Neuron (in vitro differentiated cells): ENCODE measurements around the gene CFAP61.

Source experiments
- H2AFZ ChIP-seq: one replicate; pipeline ENCODE4 v1.6.1; 2013; ENCODE audit warnings: low read depth, mild to moderate bottlenecking, inconsistent platforms, low read length, moderate library complexity
- H3K27me3 ChIP-seq: one replicate; pipeline ENCODE4 v1.6.1; 2013; ENCODE audit warnings: low read length; ENCODE audit not compliant: insufficient read depth
- H3K36me3 ChIP-seq: one replicate; pipeline ENCODE4 v1.6.1; 2013; ENCODE audit warnings: low read length; ENCODE audit not compliant: insufficient read depth
- H3K4me1 ChIP-seq: one replicate; pipeline ENCODE4 v1.6.1; 2013; ENCODE audit warnings: low read length; ENCODE audit not compliant: insufficient read depth
- H3K4me3 ChIP-seq: 2 replicates; pipeline ENCODE4 v1.5.1; 2013; ENCODE audit warnings: mild to moderate bottlenecking, low read length, moderate library complexity
- H3K9me3 ChIP-seq: one replicate; pipeline ENCODE4 v1.6.1; 2013; ENCODE audit warnings: low read length

The CFAP61 gene

DNA sequence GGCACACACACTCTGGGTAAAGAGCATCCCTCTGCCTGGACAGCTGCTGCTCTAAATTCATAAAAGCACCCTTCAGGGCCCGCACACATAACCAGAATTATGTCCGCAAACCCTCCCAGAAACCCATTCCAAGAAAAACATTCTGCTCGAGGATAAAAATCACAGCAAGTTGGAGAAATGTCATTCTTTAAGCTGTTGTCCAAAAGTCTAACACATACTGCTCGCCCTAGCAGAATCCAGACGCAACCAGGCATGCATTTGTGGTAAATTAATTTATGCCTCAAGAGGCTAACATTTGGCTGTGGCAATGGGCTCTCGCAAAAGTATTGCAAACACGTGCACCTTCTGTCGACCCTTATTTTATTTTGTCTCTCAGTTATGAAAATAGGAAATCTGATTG, 199.5 kb downstream of the CFAP61 start:
- Histone ChIP-seq H3K36me3 (no peaks in the 10 kb centered on the region), H3K4me1 (no peaks in the 10 kb centered on the region), H3K27me3 (peaks cover 7% of the 10 kb centered on the region), H3K4me3 (no peak overlapping the region), H3K9me3 (no peaks in the 10 kb centered on the region), H2AFZ (no peak overlapping the region)

DNA sequence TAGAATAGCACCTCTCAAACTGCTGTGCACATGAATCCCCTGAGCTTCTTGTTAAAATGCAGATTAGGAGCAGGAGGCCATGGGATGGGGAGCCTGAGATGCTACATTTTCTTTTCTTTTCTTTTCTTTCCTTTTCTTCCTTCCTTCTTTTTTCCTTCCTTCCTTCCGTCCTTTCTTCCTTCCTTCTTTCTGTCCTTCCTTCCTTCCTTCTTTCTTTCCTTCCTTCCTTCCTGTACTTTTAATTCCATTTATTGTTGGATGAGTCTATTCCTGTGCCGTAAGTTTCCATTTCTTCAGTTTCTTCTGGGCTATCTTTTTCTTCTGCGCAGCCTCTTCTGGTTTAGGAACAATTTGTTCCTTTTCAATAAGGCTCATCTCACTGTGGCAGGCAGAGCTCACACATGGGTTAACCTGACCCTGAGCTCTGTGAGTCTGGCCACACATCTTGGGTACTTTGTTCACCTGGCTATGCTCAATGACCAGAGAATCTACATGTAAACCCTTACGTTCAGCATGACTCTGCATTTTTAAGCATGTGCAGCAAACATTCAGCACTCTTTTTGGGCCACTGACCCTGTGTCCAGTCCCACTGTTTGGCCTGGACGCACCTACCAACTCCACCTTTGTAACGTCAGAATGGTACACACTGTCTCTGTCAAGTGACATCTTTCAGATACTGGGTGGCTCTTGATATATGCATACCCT, 200.9 kb downstream of the CFAP61 start:
- H2AFZ ChIP-seq: no peak overlapping the region
- H3K36me3 ChIP-seq: no peaks in the 10 kb centered on the region
- no peak overlapping the region for H3K4me3 ChIP-seq
- H3K27me3 ChIP-seq: peaks cover 3% of the 10 kb centered on the region
- no peaks in the 10 kb centered on the region for H3K4me1 ChIP-seq
- H3K9me3 ChIP-seq: no peaks in the 10 kb centered on the region

DNA sequence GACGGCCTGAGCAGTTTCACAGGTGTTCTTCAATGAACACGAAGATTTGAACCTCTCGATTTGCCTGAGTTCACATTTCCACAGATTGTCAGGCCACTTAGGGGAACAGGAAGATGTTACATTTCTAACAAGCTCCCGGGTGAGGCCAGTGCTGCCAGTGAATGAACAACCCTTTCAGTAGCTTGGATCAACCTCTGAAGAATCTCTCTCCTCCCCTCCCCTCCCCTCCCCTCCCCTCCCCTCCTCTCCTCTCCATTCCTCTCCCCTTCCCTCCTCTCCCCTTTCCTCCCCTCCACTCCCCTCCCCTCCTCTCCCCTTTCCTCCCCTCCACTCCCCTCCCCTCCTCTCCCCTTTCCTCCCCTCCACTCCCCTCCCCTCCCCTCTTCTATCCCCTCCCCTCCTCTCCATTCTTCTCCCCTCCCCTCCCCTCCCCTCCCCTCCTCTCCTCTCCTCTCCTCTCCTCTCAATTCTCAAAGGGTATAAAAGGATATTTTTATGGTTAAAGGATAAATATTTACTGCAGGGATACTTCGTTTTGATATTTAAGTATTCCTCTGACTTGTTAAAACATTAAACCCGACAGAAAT, 201.5 kb downstream of the CFAP61 start:
- Histone ChIP-seq H3K27me3 (peaks cover 2% of the 10 kb centered on the region), H3K4me3 (no peak overlapping the region), H3K36me3 (no peaks in the 10 kb centered on the region)

DNA sequence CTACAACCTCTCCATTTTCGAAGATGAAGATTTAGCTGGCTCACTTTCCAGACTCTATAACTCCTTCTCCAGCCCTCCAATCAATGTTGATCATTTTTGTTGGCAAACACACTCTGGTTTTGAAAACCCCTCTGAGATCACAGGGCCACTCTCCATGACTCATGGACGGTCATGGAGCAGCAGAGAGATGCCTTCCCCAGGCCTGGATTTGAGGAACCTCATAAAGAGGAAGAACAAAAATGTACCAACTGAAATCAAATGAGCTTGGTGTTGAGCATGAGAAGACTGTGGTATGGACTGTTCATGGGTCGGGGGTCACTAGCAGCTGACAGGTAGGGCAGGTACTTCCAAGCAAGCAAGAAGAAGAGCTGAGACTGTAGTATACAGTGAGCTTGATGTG, 202.8 kb downstream of the CFAP61 start:
- H3K36me3 ChIP-seq: no peaks in the 10 kb centered on the region
- peaks cover 2% of the 10 kb centered on the region for H3K27me3 ChIP-seq
- H3K9me3 ChIP-seq: peaks cover 2% of the 10 kb centered on the region
- no peaks in the 10 kb centered on the region for H3K4me1 ChIP-seq
- no peak overlapping the region for H3K4me3 ChIP-seq
- no peak overlapping the region for H2AFZ ChIP-seq

More for the DNA sequence above, 201.5 kb downstream of the CFAP61 start:
- Histone ChIP-seq H2AFZ (no peak overlapping the region), H3K4me1 (no peaks in the 10 kb centered on the region), H3K9me3 (peaks cover 2% of the 10 kb centered on the region)

DNA sequence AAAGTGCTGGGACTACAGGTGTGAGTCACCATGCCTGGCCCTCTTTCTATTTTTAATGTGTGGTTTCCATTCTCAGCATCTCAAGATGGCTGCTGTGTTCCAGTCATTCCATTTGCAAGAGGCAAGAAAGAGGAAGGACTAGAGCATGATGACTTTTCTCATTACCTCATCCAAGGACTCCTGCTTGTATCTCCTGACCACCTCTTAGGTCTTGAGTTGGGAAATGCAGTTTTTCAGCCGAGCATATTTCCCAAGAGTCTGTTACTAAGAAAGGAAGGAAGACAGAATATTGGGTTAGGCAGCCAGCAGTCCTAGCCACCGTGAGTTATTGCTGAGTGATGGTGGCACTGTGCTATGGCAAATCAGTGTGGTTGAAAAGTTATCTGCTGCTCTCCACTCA, 207.2 kb downstream of the CFAP61 start:
- no peak overlapping the region for H2AFZ ChIP-seq

DNA sequence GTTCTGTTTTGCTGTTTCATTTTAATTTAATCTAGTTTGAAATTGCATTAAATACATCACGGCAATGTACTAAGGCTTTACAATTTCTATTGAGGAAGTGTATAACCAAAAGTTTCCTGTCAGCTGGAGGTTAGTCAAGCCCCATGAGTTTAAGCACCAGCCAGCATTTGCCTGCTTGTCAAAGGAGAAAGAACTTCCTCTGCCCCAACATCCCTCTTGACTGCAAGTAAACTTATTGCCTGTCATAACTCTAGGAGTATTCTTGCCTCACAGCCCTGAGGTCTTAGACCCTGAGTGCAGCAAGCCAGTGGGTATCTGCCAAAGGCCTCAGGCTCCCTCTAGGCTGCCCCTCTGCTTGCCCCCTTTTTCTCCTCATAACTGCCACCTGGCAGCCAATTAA, 208.8 kb downstream of the CFAP61 start:
- Histone ChIP-seq H3K36me3 (no peaks in the 10 kb centered on the region), H3K27me3 (peaks cover 7% of the 10 kb centered on the region), H2AFZ (no peak overlapping the region), H3K4me1 (peaks cover 3% of the 10 kb centered on the region), H3K4me3 (no peak overlapping the region), H3K9me3 (peaks cover 2% of the 10 kb centered on the region)

More for the DNA sequence above, 207.2 kb downstream of the CFAP61 start:
- no peak overlapping the region for H3K4me3 ChIP-seq
- H3K4me1 ChIP-seq: peaks cover 3% of the 10 kb centered on the region
- peaks cover 2% of the 10 kb centered on the region for H3K9me3 ChIP-seq
- H3K27me3 ChIP-seq: peaks cover 2% of the 10 kb centered on the region
- H3K36me3 ChIP-seq: no peaks in the 10 kb centered on the region

DNA sequence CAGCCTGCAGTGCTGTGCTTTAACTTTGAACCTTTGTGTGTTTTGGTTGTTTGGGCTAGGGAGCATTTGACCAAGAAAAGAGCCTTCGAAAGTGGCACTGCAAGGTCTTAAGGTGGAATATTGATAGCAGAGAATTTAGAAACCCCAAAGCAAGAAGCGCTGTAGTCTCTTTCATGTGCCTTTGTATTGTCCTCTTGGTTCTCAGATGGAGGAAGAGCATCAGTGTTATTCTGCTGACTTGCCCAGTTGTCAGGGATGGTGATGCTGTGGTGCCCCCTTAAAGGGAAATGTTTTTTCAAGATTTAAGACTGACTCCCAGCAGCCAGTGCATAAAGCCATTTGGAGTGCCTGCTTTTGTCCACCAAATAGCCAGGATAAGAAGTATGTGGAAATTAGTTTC, 212.9 kb downstream of the CFAP61 start:
- no peak overlapping the region for H2AFZ ChIP-seq
- H3K36me3 ChIP-seq: no peaks in the 10 kb centered on the region
- H3K4me3 ChIP-seq: no peak overlapping the region
- peaks cover 3% of the 10 kb centered on the region for H3K4me1 ChIP-seq
- no peaks in the 10 kb centered on the region for H3K9me3 ChIP-seq
- H3K27me3 ChIP-seq: peaks cover 5% of the 10 kb centered on the region

DNA sequence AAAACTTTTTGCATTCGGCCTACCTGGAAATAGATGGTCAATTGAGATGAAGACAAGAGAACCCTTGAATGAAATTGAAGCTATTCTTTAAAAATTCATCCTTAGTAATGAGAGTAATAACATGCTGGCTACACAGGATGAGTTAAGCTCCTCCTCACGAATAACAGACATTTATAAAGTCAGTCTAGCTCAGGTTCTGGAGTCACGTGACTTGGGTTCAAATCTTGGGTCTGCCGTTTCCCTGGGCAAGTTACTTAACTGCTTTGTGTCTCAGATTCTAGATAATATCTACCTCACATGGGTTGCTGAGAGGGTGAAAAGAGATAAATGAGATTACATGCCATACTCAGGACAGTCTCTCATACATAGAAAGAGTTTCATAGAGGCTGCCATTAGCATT, 214.2 kb downstream of the CFAP61 start:
- H3K9me3 ChIP-seq: no peaks in the 10 kb centered on the region
- peaks cover 5% of the 10 kb centered on the region for H3K27me3 ChIP-seq
- H3K4me3 ChIP-seq: no peak overlapping the region
- H3K36me3 ChIP-seq: no peaks in the 10 kb centered on the region
- no peak overlapping the region for H2AFZ ChIP-seq
- peaks cover 3% of the 10 kb centered on the region for H3K4me1 ChIP-seq

DNA sequence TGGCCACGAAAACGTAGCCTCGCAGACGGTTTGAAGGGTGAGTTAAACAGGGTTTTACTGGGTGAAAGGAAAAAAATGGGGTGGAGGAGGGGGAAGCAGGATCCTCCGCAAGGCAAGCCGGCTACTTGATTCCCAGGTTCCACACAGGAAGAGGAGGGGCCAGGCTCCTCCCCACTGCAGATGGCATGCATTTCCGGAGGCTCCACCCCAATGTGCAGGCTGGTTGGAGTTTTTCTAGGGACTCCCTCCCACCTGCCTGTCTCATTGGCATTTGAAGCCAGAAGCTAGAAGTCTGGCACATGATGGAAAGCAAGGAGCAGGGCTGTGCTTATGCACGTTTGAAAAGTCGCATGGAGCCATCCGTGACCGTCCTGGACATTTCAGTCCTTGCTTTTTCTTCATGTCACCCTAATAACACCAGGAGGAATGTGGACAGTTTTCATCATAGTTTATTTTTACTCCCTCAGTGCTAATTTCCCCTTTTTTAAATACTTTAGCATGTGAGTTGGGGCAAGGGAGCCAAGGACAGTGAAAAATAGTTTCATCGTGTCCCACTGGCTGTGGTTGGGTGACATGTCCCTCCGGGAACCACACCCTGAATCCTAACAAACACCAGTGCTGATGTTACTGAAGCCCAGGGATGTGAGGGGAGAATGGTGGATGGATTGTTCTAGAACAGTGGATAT, 215.5 kb downstream of the CFAP61 start:
- no peak overlapping the region for H3K4me3 ChIP-seq
- H3K36me3 ChIP-seq: no peaks in the 10 kb centered on the region
- no peak overlapping the region for H2AFZ ChIP-seq
- peaks cover 3% of the 10 kb centered on the region for H3K4me1 ChIP-seq
- peaks cover 5% of the 10 kb centered on the region for H3K27me3 ChIP-seq
- no peaks in the 10 kb centered on the region for H3K9me3 ChIP-seq

DNA sequence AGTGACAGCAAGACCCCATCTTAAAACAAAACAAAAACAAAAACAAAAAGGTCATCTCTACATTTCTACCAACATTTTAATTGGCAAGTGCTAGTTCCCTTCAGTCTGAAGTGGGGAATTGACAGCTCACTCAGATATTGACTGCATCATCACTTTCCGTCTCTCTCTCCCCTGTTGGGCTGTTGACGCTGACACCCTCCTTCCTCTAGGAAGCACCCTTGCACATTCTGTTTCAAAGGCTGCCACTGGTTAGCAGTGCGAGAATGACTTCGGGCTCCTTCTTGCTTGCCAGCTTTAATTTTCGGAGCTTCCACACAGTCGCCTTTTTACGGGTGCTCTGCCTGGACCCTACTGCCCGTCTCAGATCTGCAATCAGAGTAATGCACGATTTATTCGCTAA, 218.9 kb downstream of the CFAP61 start:
- H3K27me3 ChIP-seq: no peaks in the 10 kb centered on the region
- H3K36me3 ChIP-seq: no peaks in the 10 kb centered on the region
- H2AFZ ChIP-seq: no peak overlapping the region
- no peaks in the 10 kb centered on the region for H3K9me3 ChIP-seq
- H3K4me1 ChIP-seq: peaks cover 8% of the 10 kb centered on the region
- no peak overlapping the region for H3K4me3 ChIP-seq

DNA sequence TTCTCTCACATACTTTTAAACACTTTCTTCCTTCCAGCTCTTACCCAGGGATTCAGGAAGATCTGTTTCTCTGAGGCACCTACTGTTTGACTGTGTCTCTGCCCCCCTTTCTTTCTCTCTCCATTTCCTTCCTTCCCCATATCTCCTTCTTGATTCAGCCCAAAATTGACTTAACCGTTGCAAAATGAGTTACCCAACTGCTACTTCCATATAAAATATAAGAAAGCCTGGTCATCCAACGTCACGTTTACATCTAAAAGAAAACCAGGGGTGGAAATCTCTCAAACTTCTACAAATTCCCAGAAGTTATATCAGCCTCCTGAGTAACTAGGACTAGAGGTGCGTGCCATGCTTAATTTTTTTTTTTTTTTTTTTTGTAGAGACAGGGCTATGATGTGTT, 220.4 kb downstream of the CFAP61 start:
- Histone ChIP-seq H2AFZ (no peak overlapping the region), H3K4me3 (no peak overlapping the region), H3K36me3 (no peaks in the 10 kb centered on the region), H3K9me3 (no peaks in the 10 kb centered on the region), H3K27me3 (no peaks in the 10 kb centered on the region), H3K4me1 (peaks cover 22% of the 10 kb centered on the region)

DNA sequence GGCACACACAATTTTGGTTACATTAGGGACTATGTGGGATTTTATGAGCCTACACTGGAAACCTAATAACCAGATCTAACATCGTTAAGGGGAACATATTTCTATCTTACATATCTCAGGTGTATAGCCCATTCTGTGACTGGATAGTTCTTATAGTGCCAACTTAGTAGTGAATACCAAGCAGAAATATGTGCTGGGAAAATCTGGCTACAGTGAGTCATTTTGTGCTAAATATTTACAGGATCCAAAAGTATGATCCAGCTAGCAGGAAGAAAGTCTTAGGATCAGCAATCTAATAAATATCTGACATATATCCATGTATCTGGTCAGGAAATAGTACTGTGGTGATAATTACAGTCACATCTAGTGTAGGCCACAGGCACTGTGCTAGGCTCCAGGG, 221.0 kb downstream of the CFAP61 start:
- Histone ChIP-seq H3K4me1 (peaks cover 27% of the 10 kb centered on the region), H3K4me3 (no peak overlapping the region), H3K27me3 (no peaks in the 10 kb centered on the region), H2AFZ (no peak overlapping the region), H3K36me3 (no peaks in the 10 kb centered on the region), H3K9me3 (no peaks in the 10 kb centered on the region)

DNA sequence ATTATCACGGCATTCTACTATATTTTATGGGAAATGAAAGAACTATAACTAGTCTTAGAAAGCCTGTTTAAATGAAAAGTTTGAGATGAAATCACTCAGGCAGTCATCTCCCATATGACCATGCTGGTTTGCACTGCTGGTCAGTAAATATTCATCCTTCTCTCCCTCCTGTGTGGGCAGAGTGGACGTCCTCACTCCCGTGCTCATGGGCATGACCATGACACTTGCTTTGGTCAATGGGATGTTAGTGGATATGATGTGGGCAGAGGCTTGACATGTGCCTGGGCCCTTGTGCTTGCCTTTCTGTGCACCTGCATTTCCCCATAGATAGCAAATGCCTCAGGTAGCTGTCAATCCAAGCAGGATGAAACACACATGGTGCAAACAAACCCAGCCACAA, 222.5 kb downstream of the CFAP61 start:
- no peak overlapping the region for H3K4me3 ChIP-seq
- H3K36me3 ChIP-seq: no peaks in the 10 kb centered on the region
- H3K27me3 ChIP-seq: no peaks in the 10 kb centered on the region
- peaks cover 27% of the 10 kb centered on the region for H3K4me1 ChIP-seq
- no peak overlapping the region for H2AFZ ChIP-seq
- no peaks in the 10 kb centered on the region for H3K9me3 ChIP-seq
